NCI-H345 (cell line): ENCODE results near the gene USP25.
"Not testable (repeated sequence)": the region's sequence is repeated elsewhere in the genome, so short reads cannot be mapped to it uniquely, and the experiment has no call there.

ENCODE experiments used
- DNase-seq: peaks from one replicate; lab custom pipeline; 2025; lab: John Stamatoyannopoulos, UW

USP25 gene

GRCh38 chr21:15731243-15731613, 1.4 kb downstream of the USP25 start:
- no peak for DNase-seq

DNA sequence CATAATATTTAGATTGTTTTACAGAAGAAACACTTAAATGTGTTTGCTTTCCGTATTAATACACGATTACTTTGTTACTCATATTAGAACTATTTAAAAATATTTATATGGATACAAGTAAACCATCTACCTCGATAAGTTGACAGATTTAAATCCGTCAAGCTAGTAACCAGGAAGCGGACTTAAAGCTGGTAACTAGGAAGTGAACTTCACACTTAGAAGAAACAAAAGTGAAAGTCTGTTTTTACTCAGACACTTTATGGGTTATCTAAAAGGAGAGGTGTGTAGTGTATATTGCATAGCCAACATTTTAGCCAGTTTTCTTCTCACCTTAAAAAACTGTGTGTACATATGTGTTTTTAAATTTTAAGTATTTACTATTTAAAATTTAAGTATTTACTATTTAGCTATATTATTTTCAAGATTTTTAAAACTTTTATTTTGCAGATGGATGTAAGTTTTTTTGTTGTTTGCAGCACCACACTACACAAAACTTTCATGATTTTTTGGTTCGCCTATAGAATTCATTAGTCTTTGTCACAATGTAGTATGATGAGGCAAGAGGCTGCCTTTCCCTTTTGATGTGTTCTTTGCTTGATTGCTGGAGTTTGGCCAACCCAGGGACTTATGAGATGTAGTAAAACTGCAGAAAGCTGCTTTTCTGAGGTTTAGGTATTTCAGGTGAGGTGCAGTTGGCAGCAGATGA, 2.7 kb downstream of the USP25 start:
- no peak for DNase-seq

- DNase-seq, result no peak
Observed at GRCh38 chr21:15732996-15733329, 3.2 kb downstream of the USP25 start.

DNA sequence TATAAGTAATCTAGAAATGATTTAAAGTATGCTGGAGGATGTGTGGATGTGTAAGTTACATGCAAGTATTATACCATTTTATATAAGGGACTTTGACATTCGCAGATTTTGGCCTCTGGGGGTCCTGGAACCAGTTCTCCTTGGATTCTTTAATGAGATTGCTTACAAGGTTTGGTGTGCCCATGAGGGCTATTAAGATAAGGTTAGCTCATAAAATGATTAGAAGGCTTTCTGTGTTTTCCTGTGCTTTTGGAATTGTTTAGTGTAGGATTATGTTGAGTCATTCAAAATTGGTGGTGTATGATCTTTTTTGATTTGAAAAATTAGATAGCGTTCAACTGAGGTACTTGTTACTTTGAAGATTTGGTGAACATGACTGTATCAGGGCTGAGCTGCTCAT, 5.6 kb downstream of the USP25 start:
- no peak for DNase-seq

DNA sequence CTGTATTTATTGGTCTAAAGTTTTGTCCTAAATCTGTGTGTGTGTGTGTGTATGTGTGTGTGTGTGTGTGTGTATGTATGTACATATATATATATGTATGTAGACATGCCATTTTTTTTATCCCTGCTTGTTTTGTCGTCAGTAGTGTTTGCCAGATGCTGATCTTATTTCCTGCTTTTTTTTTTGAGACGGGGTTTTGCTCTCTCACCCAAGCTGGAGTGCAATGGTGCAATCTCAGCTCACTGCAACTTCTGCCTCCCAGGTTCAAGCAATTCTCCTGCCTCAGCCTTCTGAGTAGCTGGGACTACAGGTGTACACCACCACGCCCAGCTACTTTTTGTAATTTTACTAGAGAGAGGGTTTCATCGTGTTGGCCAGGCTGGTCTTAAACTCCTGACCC, 6.1 kb downstream of the USP25 start:
- not testable (repeated sequence) for DNase-seq

- not testable (repeated sequence) for DNase-seq
Observed at GRCh38 chr21:15738779-15739178, 9.0 kb downstream of the USP25 start.

- DNase-seq, result no peak
Observed at GRCh38 chr21:15740383-15740782, 10.6 kb downstream of the USP25 start.

GRCh38 chr21:15741510-15741909, 11.7 kb downstream of the USP25 start:
- DNase-seq, result no peak

- DNase-seq, result no peak
Observed at GRCh38 chr21:15742052-15742670, 12.4 kb downstream of the USP25 start.

GRCh38 chr21:15742694-15743093, 12.9 kb downstream of the USP25 start:
- no peak for DNase-seq

DNA sequence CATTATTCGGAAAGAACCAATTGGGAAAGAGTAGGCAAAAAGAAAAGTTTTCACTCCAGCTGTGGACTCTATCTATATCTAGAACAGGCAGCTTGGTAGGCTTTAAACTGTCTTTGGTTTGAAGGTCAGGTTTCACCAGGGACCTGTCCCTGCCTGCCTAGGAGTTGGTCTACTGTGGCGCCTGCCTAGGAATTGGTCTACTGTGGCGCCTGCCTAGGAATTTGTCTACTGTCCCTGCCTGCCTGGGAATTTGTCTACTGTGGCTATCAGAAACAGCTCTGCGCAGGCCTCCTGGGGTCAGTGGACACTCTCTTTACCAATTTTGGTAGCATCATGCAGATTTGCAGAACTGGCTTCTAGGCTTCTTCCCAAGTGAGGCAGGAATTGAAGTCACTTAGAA, 13.8 kb downstream of the USP25 start:
- no peak for DNase-seq

GRCh38 chr21:15744926-15745325, 15.1 kb downstream of the USP25 start:
- DNase-seq, result no peak

DNA sequence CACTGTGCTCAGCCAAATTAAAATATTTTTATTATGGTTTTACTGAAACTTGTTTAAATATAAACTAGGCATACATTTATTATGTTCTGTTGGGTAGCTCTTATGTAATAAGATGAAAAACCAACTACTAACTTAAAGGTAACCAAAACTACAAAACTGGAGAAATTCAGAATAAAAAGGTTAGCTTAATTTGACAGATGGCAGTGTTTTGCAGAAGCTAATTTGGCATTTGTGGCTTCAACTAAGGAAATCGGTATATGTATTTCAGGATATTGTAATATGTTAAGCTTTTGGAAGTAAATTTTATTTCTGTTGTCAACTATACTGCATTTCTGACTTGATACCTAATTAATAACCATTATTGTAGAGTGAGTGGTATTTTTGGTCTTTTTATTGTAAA, 18.8 kb downstream of the USP25 start:
- no peak for DNase-seq

DNA sequence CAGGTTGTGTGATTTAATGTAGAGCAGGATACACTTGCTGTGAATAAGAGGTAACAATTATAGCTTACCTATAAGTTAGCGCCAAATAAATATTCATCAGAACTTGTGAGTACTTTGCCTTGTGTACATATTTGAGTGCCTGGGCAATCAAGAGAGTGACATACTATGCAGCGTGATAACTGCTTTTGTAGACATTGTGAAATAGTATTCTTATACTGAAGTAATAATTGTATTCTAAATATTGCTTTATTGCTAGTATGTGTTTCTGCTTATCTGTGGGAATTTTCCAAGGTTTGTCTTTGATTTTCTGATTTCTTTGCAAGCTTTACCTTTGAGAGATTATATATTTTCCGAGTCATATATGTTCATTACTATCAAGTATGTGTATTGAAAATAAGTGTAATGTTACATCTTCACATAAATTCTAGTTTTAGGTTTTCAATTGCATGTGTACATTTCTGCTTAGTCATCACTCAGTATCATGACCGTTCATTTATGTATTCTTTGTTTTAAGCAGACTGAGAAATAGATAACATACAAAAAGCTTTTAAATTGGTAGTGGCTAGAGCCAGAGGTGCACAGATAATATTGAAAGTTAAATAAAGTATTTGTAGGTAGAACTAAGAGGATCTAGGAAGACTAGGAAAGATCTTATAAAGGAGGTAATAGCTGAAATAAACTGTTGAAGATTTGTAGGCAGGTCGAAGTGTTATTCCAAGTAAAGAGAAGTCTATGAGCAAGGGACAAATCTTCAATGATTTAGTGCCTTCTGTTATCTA, 19.5 kb downstream of the USP25 start:
- no peak for DNase-seq

- DNase-seq, result no peak
Observed at GRCh38 chr21:15749861-15750159, 20.0 kb downstream of the USP25 start.

GRCh38 chr21:15751037-15751436, 21.3 kb downstream of the USP25 start:
- DNase-seq, result no peak

GRCh38 chr21:15751546-15751945, 21.8 kb downstream of the USP25 start:
- no peak for DNase-seq

GRCh38 chr21:15752763-15753407, 23.1 kb downstream of the USP25 start:
- no peak for DNase-seq

DNA sequence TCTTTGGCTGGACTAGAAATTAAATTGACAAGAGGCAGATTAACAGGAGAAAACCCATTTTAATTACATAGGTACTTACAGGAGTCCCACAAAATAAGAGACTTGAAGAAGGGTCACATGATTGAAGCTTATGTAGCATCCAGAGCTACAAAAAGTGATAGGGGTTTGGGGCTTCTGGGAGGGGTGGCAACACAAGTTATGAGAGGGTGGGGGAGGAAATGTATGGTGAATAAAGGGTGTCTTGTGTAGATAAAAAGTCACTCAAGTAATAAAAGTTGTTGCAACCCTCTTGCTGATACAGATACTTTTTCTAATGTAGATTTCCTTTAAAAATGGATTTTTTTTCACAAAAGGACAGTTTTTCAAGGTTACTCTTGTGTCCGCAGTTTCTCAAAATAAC, 24.0 kb downstream of the USP25 start:
- DNase-seq, result no peak

DNA sequence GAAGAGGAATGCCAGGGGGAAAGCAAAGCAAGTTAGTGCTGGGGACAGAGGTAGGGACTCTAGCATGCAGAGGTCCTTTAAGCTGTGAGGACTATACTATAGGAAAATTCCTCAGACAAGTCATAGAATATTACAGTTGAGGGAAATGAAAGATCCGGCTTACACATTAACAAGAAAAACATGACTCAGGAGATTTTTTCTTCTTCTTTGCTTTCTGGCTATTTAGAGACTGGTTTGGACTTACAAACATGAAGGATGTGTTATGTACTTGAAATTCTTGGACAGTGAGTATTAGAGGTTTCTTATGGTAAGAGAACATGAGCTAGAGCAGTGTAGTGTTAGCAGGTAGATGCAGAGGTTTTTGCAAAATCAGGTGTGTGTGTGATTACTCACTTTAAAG, 24.9 kb downstream of the USP25 start:
- DNase-seq, result no peak

DNA sequence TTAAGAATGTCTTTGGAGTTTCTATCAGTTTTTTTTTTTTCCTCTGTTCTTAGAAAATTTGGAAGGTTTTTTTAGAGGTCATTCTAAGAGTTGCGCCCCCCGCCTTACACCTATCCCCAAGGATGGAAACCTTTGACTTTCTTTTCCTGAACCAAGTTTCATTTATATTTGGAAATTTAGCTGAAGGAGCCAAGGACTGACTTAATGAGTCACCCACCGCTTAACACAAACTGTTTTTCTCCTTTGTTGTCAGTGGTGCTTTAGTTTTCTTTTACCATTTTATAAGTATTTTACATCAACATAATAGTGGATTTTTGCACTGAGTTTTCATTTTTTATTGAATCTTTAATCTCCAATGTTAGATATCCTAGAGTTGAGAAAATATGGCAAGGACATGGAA, 25.3 kb downstream of the USP25 start:
- no peak for DNase-seq

GRCh38 chr21:15759469-15759868, 29.7 kb downstream of the USP25 start:
- DNase-seq, result no peak

DNA sequence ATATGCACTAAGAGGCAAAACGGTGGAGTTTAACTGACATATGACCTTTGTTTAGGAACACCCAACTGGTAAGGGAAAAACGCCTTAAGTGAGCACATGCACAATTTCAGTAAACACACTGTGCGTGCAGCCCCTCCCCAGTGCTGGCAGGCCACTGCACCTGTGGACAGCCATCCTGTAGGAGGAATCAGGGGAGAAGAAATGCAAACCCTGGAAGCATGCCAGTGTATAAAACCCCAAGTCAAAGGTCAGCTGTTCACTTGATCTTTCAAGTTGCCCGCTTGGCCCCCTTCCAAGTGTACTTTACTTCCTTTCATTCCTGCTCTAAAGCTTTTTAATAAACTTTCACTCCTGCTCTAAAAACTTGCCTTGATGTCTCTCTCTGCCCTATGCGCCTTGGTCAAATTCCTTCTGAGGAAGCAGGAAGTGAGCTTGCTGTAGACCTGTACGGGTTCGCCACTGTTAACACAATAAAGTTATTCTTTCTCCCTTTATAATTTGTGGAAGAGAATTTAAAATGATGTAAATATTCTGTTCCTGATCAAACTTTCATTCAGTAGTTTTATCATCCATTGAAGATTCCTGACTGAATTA, 31.8 kb downstream of the USP25 start:
- DNase-seq, result no peak
